ENCODE measurements around the gene MPP3. TPM values are rescaled to one million over a fixed set of nuclear protein-coding genes. Genes with fewer than 3 reads are reported as not detected.

The MPP3 gene
- total RNA-seq, 1 experiment from 2014 or later: 6.9 TPM

DNA sequence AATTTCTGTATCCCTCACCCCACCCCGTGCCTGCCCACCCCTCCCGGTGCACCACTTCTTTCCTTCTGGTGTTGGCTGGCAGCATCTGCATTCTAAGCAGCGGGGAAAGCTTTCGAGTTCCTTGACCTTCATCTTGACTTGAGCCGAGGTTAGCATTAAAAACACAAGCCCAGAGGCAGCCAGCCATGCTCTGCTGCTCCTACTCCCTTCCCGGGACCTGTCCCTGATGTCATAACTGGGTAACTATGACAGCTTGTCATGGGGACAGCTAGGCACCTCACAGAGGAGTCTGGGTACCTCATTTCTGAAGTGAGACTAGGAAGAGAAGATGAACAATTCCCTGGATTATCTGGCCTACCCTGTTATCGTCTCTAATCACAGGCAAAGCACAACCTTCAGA is 52.8 kb downstream of the MPP3 start, which contains the start of gene CFAP97D1:
CFAP97D1 (plus strand) TSS at position 301 of the 400 bp plus-strand sequence; CDS start at position 329, 28 bp downstream.
- no peaks in the 10 kb centered on the region for H3K79me2 ChIP-seq (ENCODE audit: insufficient read depth, low read length)
- no peaks in the 10 kb centered on the region for H3K4me1 ChIP-seq (ENCODE audit: insufficient read depth, low read length)
- H3T11ph ChIP-seq (ENCODE audit: low read length): no peak within 1 kb of the TSS
- no peaks in the 10 kb centered on the region for H3K27me3 ChIP-seq (ENCODE audit: insufficient read depth, low read length)
- no peak within 1 kb of the TSS for H2BK15ac ChIP-seq (ENCODE audit: low read depth, low read length)
- Mint-ChIP-seq H3K36me3 (ENCODE audit: insufficient read depth in 1 of 3, low read depth in 3 of 3) (peaks cover 0 to 6% (median 0%) of the 10 kb centered on the region in 3 experiments; a peak in 3 of 7 replicates), H3K4me3 (peak within 1 kb of the TSS; percentile 78 to 80), H3K27ac (no peak within 1 kb of the TSS), H3K4me1 (peaks cover 11 to 12% of the 10 kb centered on the region in 2 experiments), H3K27me3 (ENCODE audit: low read depth) (peaks cover 31% of the 10 kb centered on the region), H3K9me3 (no peaks in the 10 kb centered on the region)
- no peaks in the 10 kb centered on the region for H3K9me3 ChIP-seq (ENCODE audit: control insufficient read depth, low read depth, low read length)
- no peak within 1 kb of the TSS for H2AK5ac ChIP-seq (ENCODE audit: insufficient read length, low read length)
- H2BK5ac ChIP-seq (ENCODE audit: insufficient read length, low read length): no peak within 1 kb of the TSS
- H4K91ac ChIP-seq (ENCODE audit: insufficient read length, low read depth, low read length): no peak within 1 kb of the TSS
- no peak within 1 kb of the TSS for H3K27ac ChIP-seq (ENCODE audit: insufficient read length, low read depth, low read length)
- H2AFZ ChIP-seq (ENCODE audit: low read length): no peak within 1 kb of the TSS
- peak; percentile 32 for DNase-seq
- no peak within 1 kb of the TSS for H3K23ac ChIP-seq (ENCODE audit: insufficient read length, low read depth, low read length)
- H2BK12ac ChIP-seq (ENCODE audit: insufficient read length, low read depth, low read length): no peak within 1 kb of the TSS
- H3K4me2 ChIP-seq (ENCODE audit: insufficient read depth, insufficient read length, low read length): peak within 1 kb of the TSS; percentile 50
- no peaks in the 10 kb centered on the region for H3K79me1 ChIP-seq (ENCODE audit: insufficient read depth, low read depth, low read length, poor library complexity, severe bottlenecking)
- no peak within 1 kb of the TSS for H3K9ac ChIP-seq (ENCODE audit: extremely low read depth, insufficient read length, low read length)
- H3K56ac ChIP-seq (ENCODE audit: insufficient read length, low read depth, low read length): no peak within 1 kb of the TSS
- H3K4ac ChIP-seq (ENCODE audit: low read depth, low read length): no peak within 1 kb of the TSS
- no peak within 1 kb of the TSS for H4K5ac ChIP-seq (ENCODE audit: insufficient read length, low read depth, low read length)
- no CpG with 5 or more reads among the region's 7 CpGs for WGBS (ENCODE audit: extremely low coverage, insufficient read length, low lambda C conversion rate)
- H4K20me1 ChIP-seq (ENCODE audit: control insufficient read depth, insufficient read depth, insufficient read length): no peaks in the 10 kb centered on the region
- no peak within 1 kb of the TSS for H2BK120ac ChIP-seq (ENCODE audit: low read depth, low read length, poor library complexity, severe bottlenecking)
- TF ChIP-seq, protein P1, sequence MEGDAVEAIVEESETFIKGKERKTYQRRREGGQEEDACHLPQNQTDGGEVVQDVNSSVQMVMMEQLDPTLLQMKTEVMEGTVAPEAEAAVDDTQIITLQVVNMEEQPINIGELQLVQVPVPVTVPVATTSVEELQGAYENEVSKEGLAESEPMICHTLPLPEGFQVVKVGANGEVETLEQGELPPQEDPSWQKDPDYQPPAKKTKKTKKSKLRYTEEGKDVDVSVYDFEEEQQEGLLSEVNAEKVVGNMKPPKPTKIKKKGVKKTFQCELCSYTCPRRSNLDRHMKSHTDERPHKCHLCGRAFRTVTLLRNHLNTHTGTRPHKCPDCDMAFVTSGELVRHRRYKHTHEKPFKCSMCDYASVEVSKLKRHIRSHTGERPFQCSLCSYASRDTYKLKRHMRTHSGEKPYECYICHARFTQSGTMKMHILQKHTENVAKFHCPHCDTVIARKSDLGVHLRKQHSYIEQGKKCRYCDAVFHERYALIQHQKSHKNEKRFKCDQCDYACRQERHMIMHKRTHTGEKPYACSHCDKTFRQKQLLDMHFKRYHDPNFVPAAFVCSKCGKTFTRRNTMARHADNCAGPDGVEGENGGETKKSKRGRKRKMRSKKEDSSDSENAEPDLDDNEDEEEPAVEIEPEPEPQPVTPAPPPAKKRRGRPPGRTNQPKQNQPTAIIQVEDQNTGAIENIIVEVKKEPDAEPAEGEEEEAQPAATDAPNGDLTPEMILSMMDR (conservative IDR thresholded peaks at IDR 0.05): no peak
- H4K8ac ChIP-seq (replicated peaks; ENCODE audit: insufficient read length, low read depth, low read length): no peak within 1 kb of the TSS
- H3K14ac ChIP-seq (ENCODE audit: insufficient read depth, low read length): no peak within 1 kb of the TSS
- no peak within 1 kb of the TSS for H2BK20ac ChIP-seq (ENCODE audit: low read depth, low read length, poor library complexity, severe bottlenecking)
- peaks cover 5% of the 10 kb centered on the region for H3K23me2 ChIP-seq (ENCODE audit: insufficient read length, low read depth, low read length, poor library complexity, severe bottlenecking)
- no peak within 1 kb of the TSS for H3K18ac ChIP-seq (ENCODE audit: insufficient read length, low read depth, low read length)

Measured in H9 (cell line).